DND-41 (cell line): ENCODE results near the gene ABCC10.
"Not testable (repeated sequence)": the region's sequence is repeated elsewhere in the genome, so short reads cannot be mapped to it uniquely, and the experiment has no call there.

Source experiments
- ATAC-seq: fragments of 200-7000 bp; cut with Tn5 transposase; 3 replicates; pipeline ENCODE4 v1.9.1; 2021; ENCODE audit warnings: low read depth; ENCODE audit not compliant: insufficient read depth
- DNase-seq: peaks from one replicate; pipeline ENCODE4 v3.0.0-alpha.2; 2020
- H2AFZ ChIP-seq: 2 replicates; pipeline ENCODE4 v1.6.0; 2012; ENCODE audit warnings: low read depth, low read length
- H3K27ac ChIP-seq: 2 replicates; pipeline ENCODE4 v1.5.1; 2012; ENCODE audit warnings: low read length, inconsistent platforms
- H3K27me3 ChIP-seq: fragments of 200-600 bp; sonication (generic); 2 replicates; pipeline ENCODE4 v1.6.0; 2012; ENCODE audit warnings: low read length, mild to moderate bottlenecking, inconsistent platforms; ENCODE audit not compliant: insufficient read depth, poor library complexity
- H3K36me3 ChIP-seq: 2 replicates; pipeline ENCODE4 v1.5.1; 2012; ENCODE audit warnings: low read length, inconsistent platforms; ENCODE audit not compliant: insufficient read depth
- H3K4me1 ChIP-seq: 2 replicates; pipeline ENCODE4 v1.5.1; 2012; ENCODE audit warnings: mild to moderate bottlenecking, low read length; ENCODE audit not compliant: insufficient read depth
- H3K4me2 ChIP-seq: 2 replicates; pipeline ENCODE4 v1.6.0; 2012; ENCODE audit warnings: mild to moderate bottlenecking, moderate library complexity, low read length, inconsistent platforms; ENCODE audit not compliant: insufficient read depth
- H3K4me3 ChIP-seq, 2 experiments: fragments of 200-600 bp in 1 of 2; shearing (Covaris generic) in 1 of 2; 2 replicates each; pipeline ENCODE4 v1.5.1; 2012 to 2016; ENCODE audit warnings: inconsistent platforms in 2 of 2, low read length in 2 of 2, mild to moderate bottlenecking in 2 of 2, low read depth in 1 of 2, moderate library complexity in 1 of 2
- H3K79me2 ChIP-seq: 2 replicates; pipeline ENCODE4 v1.6.0; 2012; ENCODE audit warnings: low read length, inconsistent platforms; ENCODE audit not compliant: insufficient read depth
- H3K9ac ChIP-seq: 2 replicates; pipeline ENCODE4 v1.6.0; 2012; ENCODE audit warnings: low read depth, mild to moderate bottlenecking, inconsistent platforms, low read length, moderate library complexity
- H3K9me3 ChIP-seq: 2 replicates; pipeline ENCODE4 v1.5.1; 2012; ENCODE audit warnings: low read length, moderate library complexity, mild to moderate bottlenecking, inconsistent platforms; ENCODE audit not compliant: insufficient read depth, severe bottlenecking
- H4K20me1 ChIP-seq: 2 replicates; pipeline ENCODE4 v1.6.0; 2012; ENCODE audit warnings: low read length; ENCODE audit not compliant: insufficient read depth
- EZH2 ChIP-seq: IDR thresholded peaks from 3 replicates; pipeline ENCODE4 v1.6.1; 2012; ENCODE audit warnings: borderline replicate concordance, low read depth, mild to moderate bottlenecking, moderate library complexity, low read length, inconsistent platforms; ENCODE audit not compliant: severe bottlenecking
- TF ChIP-seq, protein P1 (sequence below): IDR thresholded peaks from 2 replicates; pipeline ENCODE4 v1.5.1; 2012; ENCODE audit warnings: borderline replicate concordance, low read length, moderate library complexity, mild to moderate bottlenecking; ENCODE audit not compliant: poor library complexity, severe bottlenecking; ENCODE audit errors: extremely low read depth

The ABCC10 gene, protein sequence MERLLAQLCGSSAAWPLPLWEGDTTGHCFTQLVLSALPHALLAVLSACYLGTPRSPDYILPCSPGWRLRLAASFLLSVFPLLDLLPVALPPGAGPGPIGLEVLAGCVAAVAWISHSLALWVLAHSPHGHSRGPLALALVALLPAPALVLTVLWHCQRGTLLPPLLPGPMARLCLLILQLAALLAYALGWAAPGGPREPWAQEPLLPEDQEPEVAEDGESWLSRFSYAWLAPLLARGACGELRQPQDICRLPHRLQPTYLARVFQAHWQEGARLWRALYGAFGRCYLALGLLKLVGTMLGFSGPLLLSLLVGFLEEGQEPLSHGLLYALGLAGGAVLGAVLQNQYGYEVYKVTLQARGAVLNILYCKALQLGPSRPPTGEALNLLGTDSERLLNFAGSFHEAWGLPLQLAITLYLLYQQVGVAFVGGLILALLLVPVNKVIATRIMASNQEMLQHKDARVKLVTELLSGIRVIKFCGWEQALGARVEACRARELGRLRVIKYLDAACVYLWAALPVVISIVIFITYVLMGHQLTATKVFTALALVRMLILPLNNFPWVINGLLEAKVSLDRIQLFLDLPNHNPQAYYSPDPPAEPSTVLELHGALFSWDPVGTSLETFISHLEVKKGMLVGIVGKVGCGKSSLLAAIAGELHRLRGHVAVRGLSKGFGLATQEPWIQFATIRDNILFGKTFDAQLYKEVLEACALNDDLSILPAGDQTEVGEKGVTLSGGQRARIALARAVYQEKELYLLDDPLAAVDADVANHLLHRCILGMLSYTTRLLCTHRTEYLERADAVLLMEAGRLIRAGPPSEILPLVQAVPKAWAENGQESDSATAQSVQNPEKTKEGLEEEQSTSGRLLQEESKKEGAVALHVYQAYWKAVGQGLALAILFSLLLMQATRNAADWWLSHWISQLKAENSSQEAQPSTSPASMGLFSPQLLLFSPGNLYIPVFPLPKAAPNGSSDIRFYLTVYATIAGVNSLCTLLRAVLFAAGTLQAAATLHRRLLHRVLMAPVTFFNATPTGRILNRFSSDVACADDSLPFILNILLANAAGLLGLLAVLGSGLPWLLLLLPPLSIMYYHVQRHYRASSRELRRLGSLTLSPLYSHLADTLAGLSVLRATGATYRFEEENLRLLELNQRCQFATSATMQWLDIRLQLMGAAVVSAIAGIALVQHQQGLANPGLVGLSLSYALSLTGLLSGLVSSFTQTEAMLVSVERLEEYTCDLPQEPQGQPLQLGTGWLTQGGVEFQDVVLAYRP (N-terminal part only)

DNA sequence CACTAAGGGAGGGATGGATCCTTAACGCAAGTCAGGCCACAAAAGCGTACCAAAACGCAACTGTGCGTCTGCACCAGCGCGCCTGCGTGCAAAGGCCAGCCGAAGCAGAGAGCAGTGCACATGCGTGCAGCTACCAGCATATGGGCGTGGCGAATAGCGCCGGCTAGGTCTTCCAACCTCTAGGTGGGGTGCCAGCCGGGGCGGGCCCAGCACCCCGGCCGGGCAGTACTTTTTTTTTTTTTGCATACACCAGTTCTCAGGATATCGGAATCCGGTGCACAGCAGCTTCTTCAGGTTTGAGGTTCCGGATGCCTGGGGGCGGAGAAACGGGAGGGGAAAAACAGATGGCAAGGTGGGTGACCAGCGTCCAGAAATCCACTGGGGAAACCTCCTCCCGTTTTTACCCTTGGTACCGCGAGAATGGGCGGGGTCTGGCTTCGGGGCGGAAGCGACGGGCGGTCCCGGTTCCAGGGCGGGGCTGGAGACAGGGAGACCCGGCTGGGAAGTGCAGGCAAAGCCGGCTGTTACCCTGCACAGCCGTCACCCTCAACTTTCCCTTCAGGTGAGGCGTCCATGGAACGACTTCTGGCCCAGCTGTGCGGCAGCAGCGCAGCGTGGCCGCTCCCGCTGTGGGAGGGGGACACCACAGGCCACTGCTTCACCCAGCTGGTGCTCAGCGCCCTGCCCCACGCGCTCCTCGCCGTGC lies at the start of gene ABCC10:
TSS of gene ABCC10 (plus strand) at position 136 of the 706 bp plus-strand sequence. CDS start at position 574, 438 bp downstream.
- Histone ChIP-seq H3K4me3 (peak within 1 kb of the TSS; percentile 60 to 81; a peak in 3 of 4 replicates), H3K27ac (peak within 1 kb of the TSS; percentile 79), H2AFZ (peak within 1 kb of the TSS; percentile 90), H3K27me3 (no peaks in the 10 kb centered on the region), H3K4me2 (peak within 1 kb of the TSS; percentile 89), H3K79me2 (peaks cover 17% of the 10 kb centered on the region), H3K9me3 (no peaks in the 10 kb centered on the region), H3K4me1 (peaks cover 24% of the 10 kb centered on the region), H3K9ac (peak within 1 kb of the TSS; percentile 73), H3K36me3 (peaks cover 12% of the 10 kb centered on the region), H4K20me1 (no peaks in the 10 kb centered on the region)
- DNase-seq, result peak; percentile 96
- no peak for TF ChIP-seq EZH2
- TF ChIP-seq, protein P1, sequence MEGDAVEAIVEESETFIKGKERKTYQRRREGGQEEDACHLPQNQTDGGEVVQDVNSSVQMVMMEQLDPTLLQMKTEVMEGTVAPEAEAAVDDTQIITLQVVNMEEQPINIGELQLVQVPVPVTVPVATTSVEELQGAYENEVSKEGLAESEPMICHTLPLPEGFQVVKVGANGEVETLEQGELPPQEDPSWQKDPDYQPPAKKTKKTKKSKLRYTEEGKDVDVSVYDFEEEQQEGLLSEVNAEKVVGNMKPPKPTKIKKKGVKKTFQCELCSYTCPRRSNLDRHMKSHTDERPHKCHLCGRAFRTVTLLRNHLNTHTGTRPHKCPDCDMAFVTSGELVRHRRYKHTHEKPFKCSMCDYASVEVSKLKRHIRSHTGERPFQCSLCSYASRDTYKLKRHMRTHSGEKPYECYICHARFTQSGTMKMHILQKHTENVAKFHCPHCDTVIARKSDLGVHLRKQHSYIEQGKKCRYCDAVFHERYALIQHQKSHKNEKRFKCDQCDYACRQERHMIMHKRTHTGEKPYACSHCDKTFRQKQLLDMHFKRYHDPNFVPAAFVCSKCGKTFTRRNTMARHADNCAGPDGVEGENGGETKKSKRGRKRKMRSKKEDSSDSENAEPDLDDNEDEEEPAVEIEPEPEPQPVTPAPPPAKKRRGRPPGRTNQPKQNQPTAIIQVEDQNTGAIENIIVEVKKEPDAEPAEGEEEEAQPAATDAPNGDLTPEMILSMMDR, result peak; percentile 62
- ATAC-seq, result peak; percentile 92

DNA sequence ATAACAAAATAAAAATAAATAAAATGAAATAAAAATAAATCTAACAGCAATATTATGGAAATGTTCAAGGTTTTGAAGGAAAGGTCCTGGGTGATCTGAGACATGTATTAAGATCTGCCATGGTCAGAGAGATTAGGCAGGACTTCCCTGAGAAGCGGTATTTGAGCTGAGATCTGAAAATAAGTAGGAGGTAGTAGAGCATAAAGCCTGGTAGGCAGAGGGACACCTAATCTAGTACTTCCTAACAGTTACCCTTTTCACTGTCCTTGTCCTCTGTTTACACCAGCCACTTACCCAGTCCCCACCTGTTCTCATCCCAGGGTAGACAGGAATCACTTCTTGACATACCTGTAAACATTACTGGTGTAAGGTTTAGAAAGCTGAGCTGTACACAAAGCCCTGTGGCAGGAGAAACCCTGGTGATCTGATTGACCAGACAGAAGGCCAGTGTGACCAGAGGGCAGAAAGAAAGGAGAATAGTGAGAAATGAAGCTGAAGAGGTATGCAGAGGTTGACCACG lies 49.6 kb upstream of the ABCC10 start:
- H2AFZ ChIP-seq, result no peak overlapping the region
- no peak for ATAC-seq

DNA sequence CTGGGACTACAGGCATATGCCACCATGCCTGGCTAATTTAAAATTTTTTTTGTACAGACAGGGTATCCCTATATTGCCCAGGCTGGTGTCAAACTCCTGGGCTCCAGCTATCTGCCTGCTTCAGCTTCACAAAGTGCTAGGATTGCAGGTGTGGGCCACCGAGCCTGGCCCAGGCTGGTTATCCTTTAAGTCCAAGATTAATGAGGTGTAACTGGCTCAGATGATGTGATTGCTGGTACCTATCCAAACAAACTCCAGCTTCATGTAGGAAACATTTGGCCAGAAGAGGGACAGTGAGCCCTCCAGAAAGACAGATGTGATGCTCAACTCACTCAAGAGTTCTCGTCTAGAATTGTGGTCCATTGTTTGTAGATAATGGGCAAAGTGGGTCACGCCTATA lies 48.7 kb upstream of the ABCC10 start:
- Histone ChIP-seq H2AFZ (no peak overlapping the region), H3K4me2 (no peak overlapping the region), H3K4me1 (peaks cover 13% of the 10 kb centered on the region), H3K4me3 (no peak overlapping the region), H3K9ac (no peak overlapping the region), H3K27ac (no peak overlapping the region), H3K27me3 (peaks cover 25% of the 10 kb centered on the region), H3K79me2 (no peaks in the 10 kb centered on the region), H3K36me3 (no peaks in the 10 kb centered on the region), H3K9me3 (no peaks in the 10 kb centered on the region), H4K20me1 (no peaks in the 10 kb centered on the region)
- no peak for TF ChIP-seq EZH2
- TF ChIP-seq, protein P1, result no peak
- DNase-seq (no peak), ATAC-seq (no peak)

More for the DNA sequence above, 49.6 kb upstream of the ABCC10 start:
- Histone ChIP-seq H3K4me1 (peaks cover 5% of the 10 kb centered on the region; the same call in 1 of the 2 replicates), H3K27me3 (peaks cover 25% of the 10 kb centered on the region), H3K9me3 (no peaks in the 10 kb centered on the region), H3K36me3 (no peaks in the 10 kb centered on the region), H3K4me2 (no peak overlapping the region), H3K79me2 (no peaks in the 10 kb centered on the region), H3K27ac (no peak overlapping the region), H4K20me1 (no peaks in the 10 kb centered on the region), H3K4me3 (no peak overlapping the region), H3K9ac (no peak overlapping the region)
- no peak for TF ChIP-seq EZH2
- TF ChIP-seq, protein P1, result no peak
- DNase-seq, result no peak

DNA sequence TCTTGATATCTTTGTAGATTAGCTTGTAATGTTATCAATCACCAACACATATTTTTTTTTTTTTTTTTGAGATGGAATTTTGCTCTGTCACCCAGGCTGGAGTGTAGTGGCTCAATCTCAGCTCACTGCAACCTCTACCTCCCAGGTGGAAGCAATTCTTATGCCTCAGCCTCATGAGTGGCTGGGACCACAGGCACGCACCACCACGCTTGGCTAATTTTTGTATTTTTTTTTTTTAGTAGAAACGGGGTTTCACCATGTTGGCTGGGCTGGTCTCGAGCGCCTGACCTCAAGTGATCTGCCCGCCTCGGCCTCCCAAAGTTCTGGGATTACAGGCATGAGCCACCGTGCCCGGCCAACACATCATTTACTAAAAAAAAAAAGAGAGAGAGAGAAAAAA lies 46.5 kb upstream of the ABCC10 start:
- Histone ChIP-seq H3K4me1 (peaks cover 28% of the 10 kb centered on the region), H3K27me3 (peaks cover 25% of the 10 kb centered on the region)
- H3K4me2 ChIP-seq, H3K36me3 ChIP-seq, H3K27ac ChIP-seq, H4K20me1 ChIP-seq, H3K4me3 ChIP-seq, H2AFZ ChIP-seq, H3K9me3 ChIP-seq, H3K9ac ChIP-seq, ATAC-seq, H3K79me2 ChIP-seq, DNase-seq: not testable (repeated sequence)
